ENCODE data around the gene CPA3. TPM values are rescaled to one million over a fixed set of nuclear protein-coding genes. Genes with fewer than 3 reads are reported as not detected.

CPA3 gene
- total RNA-seq, 1 donor from 2014 or later = not detected

GRCh38 chr3:148906667-148907066, 41.6 kb downstream of the CPA3 start:
- Mint-ChIP-seq H3K4me3 (ENCODE audit: low read depth) (no peak overlapping the region), H3K27me3 (no peaks in the 10 kb centered on the region), H3K4me1 (ENCODE audit: low read depth) (no peaks in the 10 kb centered on the region), H3K36me3 (ENCODE audit: insufficient read depth) (no peaks in the 10 kb centered on the region), H3K9me3 (ENCODE audit: low read depth) (no peaks in the 10 kb centered on the region), H3K27ac (no peak overlapping the region)
- no peak for DNase-seq (ENCODE audit: low spot score, unreplicated experiment)
- TF ChIP-seq CTCF (IDR thresholded peaks at IDR 0.05; ENCODE audit: unreplicated experiment) = no peak

DNA sequence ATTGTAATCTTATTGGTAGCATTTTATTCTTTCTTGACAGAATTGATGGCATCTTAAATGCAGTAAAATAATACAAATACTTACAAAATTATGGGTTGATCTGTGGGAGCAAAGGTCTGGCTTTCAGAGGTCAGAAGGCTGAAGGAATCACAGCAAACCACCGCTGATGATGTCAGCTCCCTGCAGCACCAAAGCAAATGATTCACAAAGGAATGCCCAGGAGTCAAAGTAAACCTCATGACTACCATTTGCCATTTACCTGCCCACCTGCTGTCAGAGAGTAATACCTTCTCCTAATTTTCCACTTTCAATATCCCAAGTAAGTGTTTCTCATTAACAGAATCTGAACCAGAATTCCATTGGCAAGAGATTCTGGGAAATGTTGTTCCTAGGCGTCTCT, 46.1 kb downstream of the CPA3 start:
- Mint-ChIP-seq H3K9me3 (ENCODE audit: low read depth) (no peaks in the 10 kb centered on the region), H3K27me3 (no peaks in the 10 kb centered on the region), H3K4me3 (ENCODE audit: low read depth) (no peak overlapping the region), H3K36me3 (ENCODE audit: insufficient read depth) (no peaks in the 10 kb centered on the region), H3K4me1 (ENCODE audit: low read depth) (no peaks in the 10 kb centered on the region), H3K27ac (no peak overlapping the region)
- no peak for DNase-seq (ENCODE audit: low spot score, unreplicated experiment)
- no peak for TF ChIP-seq CTCF (IDR thresholded peaks at IDR 0.05; ENCODE audit: unreplicated experiment)

GRCh38 chr3:148911592-148911991, 46.5 kb downstream of the CPA3 start:
- Mint-ChIP-seq H3K27ac (no peak overlapping the region), H3K9me3 (ENCODE audit: low read depth) (no peaks in the 10 kb centered on the region), H3K4me1 (ENCODE audit: low read depth) (no peaks in the 10 kb centered on the region), H3K4me3 (ENCODE audit: low read depth) (no peak overlapping the region), H3K27me3 (no peaks in the 10 kb centered on the region), H3K36me3 (ENCODE audit: insufficient read depth) (no peaks in the 10 kb centered on the region)
- no peak for TF ChIP-seq CTCF (IDR thresholded peaks at IDR 0.05; ENCODE audit: unreplicated experiment)
- DNase-seq (ENCODE audit: low spot score, unreplicated experiment) = no peak

GRCh38 chr3:148914936-148915690, 50.0 kb downstream of the CPA3 start:
- H3K4me3 Mint-ChIP-seq (ENCODE audit: low read depth) = no peak overlapping the region
- no peak for TF ChIP-seq CTCF (IDR thresholded peaks at IDR 0.05; ENCODE audit: unreplicated experiment)

GRCh38 chr3:148916132-148916531, 51.0 kb downstream of the CPA3 start:
- no peak overlapping the region for H3K27ac Mint-ChIP-seq
- no peak for DNase-seq (ENCODE audit: low spot score, unreplicated experiment)
- no peaks in the 10 kb centered on the region for H3K4me1 Mint-ChIP-seq (ENCODE audit: low read depth)
- H3K27me3 Mint-ChIP-seq = no peaks in the 10 kb centered on the region
- peaks cover 3% of the 10 kb centered on the region for H3K9me3 Mint-ChIP-seq (ENCODE audit: low read depth)
- H3K4me3 Mint-ChIP-seq (ENCODE audit: low read depth) = no peak overlapping the region
- no peak for TF ChIP-seq CTCF (IDR thresholded peaks at IDR 0.05; ENCODE audit: unreplicated experiment)
- H3K36me3 Mint-ChIP-seq (ENCODE audit: insufficient read depth) = no peaks in the 10 kb centered on the region

More at GRCh38 chr3:148914936-148915690, 50.0 kb downstream of the CPA3 start:
- H3K9me3 Mint-ChIP-seq (ENCODE audit: low read depth) = peaks cover 3% of the 10 kb centered on the region
- no peaks in the 10 kb centered on the region for H3K27me3 Mint-ChIP-seq
- no peaks in the 10 kb centered on the region for H3K4me1 Mint-ChIP-seq (ENCODE audit: low read depth)
- H3K36me3 Mint-ChIP-seq (ENCODE audit: insufficient read depth) = no peaks in the 10 kb centered on the region
- no peak for DNase-seq (ENCODE audit: low spot score, unreplicated experiment)
- H3K27ac Mint-ChIP-seq = no peak overlapping the region

All from progenitor cell of endocrine pancreas (in vitro differentiated cells).